ENCODE results near the gene MACO1.

DNA sequence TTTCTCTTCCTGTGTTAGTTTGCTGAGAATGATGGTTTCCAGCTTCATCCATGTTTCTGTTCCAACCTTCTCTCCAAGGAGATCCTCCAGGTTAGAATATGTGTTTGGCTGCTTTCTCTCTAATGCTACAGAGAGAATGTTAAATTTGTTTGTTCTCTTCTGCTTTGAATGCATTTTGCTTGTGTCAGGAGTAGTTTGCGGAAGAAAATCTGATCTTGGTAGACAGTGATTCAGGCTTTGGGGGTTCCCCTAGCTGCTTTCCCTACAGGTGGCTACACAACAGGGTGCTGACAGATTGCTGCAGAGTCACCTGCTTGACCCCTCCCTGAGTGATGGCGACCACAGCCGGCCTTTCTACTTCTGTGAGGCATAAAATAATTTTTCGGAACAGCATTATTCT, 41.8 kb downstream of the MACO1 start:
- TF ChIP-seq, protein P1, sequence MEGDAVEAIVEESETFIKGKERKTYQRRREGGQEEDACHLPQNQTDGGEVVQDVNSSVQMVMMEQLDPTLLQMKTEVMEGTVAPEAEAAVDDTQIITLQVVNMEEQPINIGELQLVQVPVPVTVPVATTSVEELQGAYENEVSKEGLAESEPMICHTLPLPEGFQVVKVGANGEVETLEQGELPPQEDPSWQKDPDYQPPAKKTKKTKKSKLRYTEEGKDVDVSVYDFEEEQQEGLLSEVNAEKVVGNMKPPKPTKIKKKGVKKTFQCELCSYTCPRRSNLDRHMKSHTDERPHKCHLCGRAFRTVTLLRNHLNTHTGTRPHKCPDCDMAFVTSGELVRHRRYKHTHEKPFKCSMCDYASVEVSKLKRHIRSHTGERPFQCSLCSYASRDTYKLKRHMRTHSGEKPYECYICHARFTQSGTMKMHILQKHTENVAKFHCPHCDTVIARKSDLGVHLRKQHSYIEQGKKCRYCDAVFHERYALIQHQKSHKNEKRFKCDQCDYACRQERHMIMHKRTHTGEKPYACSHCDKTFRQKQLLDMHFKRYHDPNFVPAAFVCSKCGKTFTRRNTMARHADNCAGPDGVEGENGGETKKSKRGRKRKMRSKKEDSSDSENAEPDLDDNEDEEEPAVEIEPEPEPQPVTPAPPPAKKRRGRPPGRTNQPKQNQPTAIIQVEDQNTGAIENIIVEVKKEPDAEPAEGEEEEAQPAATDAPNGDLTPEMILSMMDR (IDR thresholded peaks at IDR 0.05): no peak
- TF ChIP-seq, protein P2, sequence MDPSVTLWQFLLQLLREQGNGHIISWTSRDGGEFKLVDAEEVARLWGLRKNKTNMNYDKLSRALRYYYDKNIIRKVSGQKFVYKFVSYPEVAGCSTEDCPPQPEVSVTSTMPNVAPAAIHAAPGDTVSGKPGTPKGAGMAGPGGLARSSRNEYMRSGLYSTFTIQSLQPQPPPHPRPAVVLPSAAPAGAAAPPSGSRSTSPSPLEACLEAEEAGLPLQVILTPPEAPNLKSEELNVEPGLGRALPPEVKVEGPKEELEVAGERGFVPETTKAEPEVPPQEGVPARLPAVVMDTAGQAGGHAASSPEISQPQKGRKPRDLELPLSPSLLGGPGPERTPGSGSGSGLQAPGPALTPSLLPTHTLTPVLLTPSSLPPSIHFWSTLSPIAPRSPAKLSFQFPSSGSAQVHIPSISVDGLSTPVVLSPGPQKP (IDR thresholded peaks at IDR 0.05; ENCODE audit: low read depth, low read length): no peak
- no peak for TF ChIP-seq RFX5 (IDR thresholded peaks at IDR 0.05)

Measured in A549 (cell line).